Spleen (tissue), 11 donors: Measurements from ENCODE around the gene POU2F1. TPM values are rescaled to one million over a fixed set of nuclear protein-coding genes. Genes with fewer than 3 reads are reported as not detected.

Experiments used
- DNase-seq: peaks from one replicate; pipeline ENCODE4 v3.0.0-alpha.2; 2020
- H3K27ac ChIP-seq, 8 donors: fragments of 200-600 bp; sonication (generic) in 7 of 8; 1 replicate in 4 of 8; 2 replicates in 4 of 8; pipeline versions ENCODE4 v1.5.0 to v1.8.0; 2016 to 2021; ENCODE audit warnings: inconsistent platforms in 4 of 8, mild to moderate bottlenecking in 4 of 8, moderate library complexity in 1 of 8
- H3K27me3 ChIP-seq, 7 donors: fragments of 200-600 bp; sonication (generic) in 6 of 7; replicated peaks in 1 of 7; 1 replicate in 4 of 7; 2 replicates in 3 of 7; pipeline versions ENCODE4 v1.5.0 to v1.8.0; 2016 to 2021; ENCODE audit warnings: inconsistent platforms in 3 of 7, mild to moderate bottlenecking in 1 of 7
- H3K36me3 ChIP-seq, 6 donors: fragments of 200-600 bp; sonication (generic) in 5 of 6; 1 replicate in 4 of 6; 2 replicates in 2 of 6; pipeline versions ENCODE4 v1.5.0 to v1.8.0; 2016 to 2021; ENCODE audit warnings: inconsistent platforms in 2 of 6
- H3K4me1 ChIP-seq, 6 donors: fragments of 200-600 bp; sonication (generic) in 5 of 6; 1 replicate in 3 of 6; 2 replicates in 3 of 6; pipeline versions ENCODE4 v1.5.0 to v1.8.0; 2016 to 2021; ENCODE audit warnings: inconsistent platforms in 3 of 6
- H3K4me3 ChIP-seq, 8 donors: fragments of 200-600 bp; sonication (generic) in 7 of 8; 1 replicate in 4 of 8; 2 replicates in 4 of 8; pipeline versions ENCODE4 v1.5.0 to v1.8.0; 2016 to 2021; ENCODE audit warnings: inconsistent platforms in 4 of 8, mild to moderate bottlenecking in 4 of 8, moderate library complexity in 2 of 8
- H3K9me3 ChIP-seq, 8 donors: fragments of 200-600 bp; sonication (generic) in 7 of 8; 1 replicate in 4 of 8; 2 replicates in 4 of 8; pipeline versions ENCODE4 v1.5.0 to v1.8.0; 2016 to 2021; ENCODE audit warnings: inconsistent platforms in 4 of 8
- CTCF ChIP-seq, 11 experiments: fragments of 200-600 bp in 7 of 11; fragments of 450-650 bp in 4 of 11; sonication (generic) in 4 of 11; IDR thresholded peaks in 8 of 11; conservative IDR thresholded peaks in 3 of 11; 1 replicate in 7 of 11; 2 replicates in 4 of 11; pipeline versions ENCODE4 v1.4.0 to v1.8.0; 2016 to 2021; ENCODE audit warnings: antibody characterized with exemption in 11 of 11, inconsistent platforms in 4 of 11, mild to moderate bottlenecking in 1 of 11
- POLR2A ChIP-seq, 3 donors: fragments of 450-650 bp; IDR thresholded peaks; one replicate each; pipeline ENCODE4 v1.5.1; 2017; ENCODE audit warnings: antibody characterized with exemption in 3 of 3, mild to moderate bottlenecking in 1 of 3
- POLR2AphosphoS5 ChIP-seq, 3 donors: sonication (generic); formaldehyde crosslinking; IDR thresholded peaks; one replicate each; pipeline ENCODE4 v1.5.1; 2017; ENCODE audit warnings: antibody characterized with exemption in 3 of 3
- WGBS, 5 donors: extraction: QIAGEN DNeasy Blood & Tissue Kit in 3 of 5; methylation state at CpG; one replicate each; pipeline versions ENCODE4 v1.1.5 to v1.1.7; 2013 to 2018; 5-methylcytosine and 5-hydroxymethylcytosine counted together
- intact Hi-C: fragments of 100-400 bp; cut with DNase I; formaldehyde crosslinking; loops from one replicate; pipeline ENCODE4 v1.15.0; 2023; ENCODE audit warnings: low total_unique reads
- polyA plus RNA-seq, 3 donors: library from polyadenylated mRNA; stranded (reverse); fragments of 200-250 nt; gene quantifications; one replicate each; pipeline ENCODE4 v1.2.1, GENCODE V29; 2013
- total RNA-seq, 7 donors: library from RNA; depleted of rRNA in 3 of 7; stranded (reverse); fragments of >200 nt in 3 of 7; fragmentation: NEBNext Ultra II Directional in 4 of 7; extraction: Animal tissue kit (Norgen Biotek cat#: 25700) in 4 of 7; gene quantifications; one replicate each; pipeline versions ENCODE4 v1.1.0 to v1.2.1, GENCODE V29; 2016 to 2021
- donor health status: healthy with polysubstance abuse.
- donor health status: DM: no; HTN: no; CAD: no; lungs with moderate emphysema.
- donor health status: DM: no; HTN: no; CAD: no.
- donor health status: Bipolar disorder and iron deficiency.
- donor health status: healthy.
- donor health status: DM: no; HTN: no; CAD: no.
- donor health status: DM: yes; HTN: yes; CAD: no.

Gene POU2F1
- total and polyA plus RNA-seq, 10 donors: 1.8 to 60.3 (median 27.4) TPM

GRCh38 chr1:167216809-167217208 is 3.9 kb upstream of the POU2F1 start:
- DNase-seq: no peak
- no peak overlapping the region for H3K27ac ChIP-seq
- no peak for TF ChIP-seq POLR2A (IDR thresholded peaks at IDR 0.05)
- TF ChIP-seq CTCF (IDR thresholded peaks at IDR 0.05 in 8 of 11, conservative IDR thresholded peaks at IDR 0.05 in 3 of 11): no peak
- intact Hi-C loops: no loop called here
- no peaks in the 10 kb centered on the region for H3K27me3 ChIP-seq
- peaks cover 0 to 12% (median 10%) of the 10 kb centered on the region in 6 donors for H3K4me1 ChIP-seq
- peaks cover 0 to 7% (median 0%) of the 10 kb centered on the region in 8 donors for H3K9me3 ChIP-seq
- no peak overlapping the region for H3K4me3 ChIP-seq
- H3K36me3 ChIP-seq: no peaks in the 10 kb centered on the region

GRCh38 chr1:167219194-167219593 is 1.5 kb upstream of the POU2F1 start:
- peaks cover 0 to 7% (median 0%) of the 10 kb centered on the region in 8 donors for H3K9me3 ChIP-seq
- no peak for DNase-seq
- TF ChIP-seq CTCF (IDR thresholded peaks at IDR 0.05 in 8 of 11, conservative IDR thresholded peaks at IDR 0.05 in 3 of 11) (no peak), POLR2A (IDR thresholded peaks at IDR 0.05) (no peak), POLR2AphosphoS5 (IDR thresholded peaks at IDR 0.05) (no peak)
- no peaks in the 10 kb centered on the region for H3K27me3 ChIP-seq
- WGBS, 5 donors: 45 to 60% (median 53%) methylated on average over 5 of the region's 5 CpGs
- H3K27ac ChIP-seq: peak overlapping the region in 5 of 8 donors; percentile 87 to 99 (median 99)
- peaks cover 18 to 34% (median 30%) of the 10 kb centered on the region in 6 donors for H3K4me1 ChIP-seq
- H3K4me3 ChIP-seq: peak overlapping the region in 7 of 8 donors; percentile 91 to 99 (median 97)
- H3K36me3 ChIP-seq: no peaks in the 10 kb centered on the region
- intact Hi-C loops: no loop called here

- 1% methylated on average over 43 to 55 of the region's 55 CpGs for WGBS, 5 donors
- H3K27me3 ChIP-seq: no peaks in the 10 kb centered on the region
- peak overlapping the region; percentile 91 to 99 (median 96) for H3K4me3 ChIP-seq
- H3K4me1 ChIP-seq: peaks cover 18 to 40% (median 32%) of the 10 kb centered on the region in 6 donors
- no peaks in the 10 kb centered on the region for H3K36me3 ChIP-seq
- intact Hi-C loops: no loop called here
- TF ChIP-seq POLR2AphosphoS5 (IDR thresholded peaks at IDR 0.05): peak in 1 of 3 donors; percentile 85
- TF ChIP-seq CTCF (IDR thresholded peaks at IDR 0.05 in 8 of 11, conservative IDR thresholded peaks at IDR 0.05 in 3 of 11): peak in 2 of 11 experiments; percentile 29 to 32
- TF ChIP-seq POLR2A (IDR thresholded peaks at IDR 0.05): peak in 1 of 3 donors; percentile 56
- H3K9me3 ChIP-seq: peaks cover 0 to 7% (median 0%) of the 10 kb centered on the region in 8 donors
- DNase-seq: peak; percentile 96
- peak overlapping the region; percentile 83 to 99 (median 98) for H3K27ac ChIP-seq
Measured at GRCh38 chr1:167219646-167220536, 795 bp upstream of the POU2F1 start.

GRCh38 chr1:167221126-167221737 is 546 bp downstream of the POU2F1 start:
- peak overlapping the region; percentile 92 to 99 (median 98) for H3K27ac ChIP-seq
- DNase-seq: peak; percentile 94

More at GRCh38 chr1:167221126-167221737, 546 bp downstream of the POU2F1 start:
- peak overlapping the region; percentile 72 to 98 (median 93) for H3K4me3 ChIP-seq
- no peak for TF ChIP-seq POLR2A (IDR thresholded peaks at IDR 0.05)
- TF ChIP-seq POLR2AphosphoS5 (IDR thresholded peaks at IDR 0.05): no peak
- no peak for TF ChIP-seq CTCF (IDR thresholded peaks at IDR 0.05 in 8 of 11, conservative IDR thresholded peaks at IDR 0.05 in 3 of 11)
- H3K9me3 ChIP-seq: peaks cover 0 to 7% (median 0%) of the 10 kb centered on the region in 8 donors
- intact Hi-C loops: no loop called here
- WGBS, 5 donors: 0 to 2% (median 1%) methylated on average over 6 to 76 of the region's 76 CpGs
- peaks cover 18 to 54% (median 40%) of the 10 kb centered on the region in 6 donors for H3K4me1 ChIP-seq
- no peaks in the 10 kb centered on the region for H3K36me3 ChIP-seq
- H3K27me3 ChIP-seq: no peaks in the 10 kb centered on the region
